HepG2 (cell line): ENCODE data around the gene TNFAIP1. TPM values are rescaled to one million over a fixed set of nuclear protein-coding genes. Genes with fewer than 3 reads are reported as not detected.

Experiments
- AHDC1 ChIP-seq: sonication (generic); formaldehyde crosslinking; IDR thresholded peaks from 2 replicates; pipeline ENCODE4 v1.5.1; 2020; ENCODE audit warnings: mild to moderate bottlenecking, missing genetic modification reagents, borderline replicate concordance
- ARID2 ChIP-seq: sonication (generic); formaldehyde crosslinking; IDR thresholded peaks from 2 replicates; pipeline ENCODE4 v1.8.1; 2022; ENCODE audit warnings: mild to moderate bottlenecking, missing genetic modification reagents, borderline replicate concordance
- ELF3 ChIP-seq: IDR thresholded peaks from 2 replicates; pipeline ENCODE4 v1.6.1; 2016; ENCODE audit warnings: missing genetic modification reagents, missing compliant biosample characterization
- ELF4 ChIP-seq: sonication (generic); formaldehyde crosslinking; IDR thresholded peaks from 2 replicates; pipeline ENCODE4 v1.5.0; 2020; ENCODE audit warnings: missing genetic modification reagents, mild to moderate bottlenecking, moderate library complexity, borderline replicate concordance
- ERF ChIP-seq: IDR thresholded peaks from 2 replicates; pipeline ENCODE4 v1.6.1; 2018; ENCODE audit warnings: missing biosample characterization, missing genetic modification reagents
- EZH2 ChIP-seq: conservative IDR thresholded peaks from 2 replicates; pipeline ENCODE4 v1.6.1; 2012; ENCODE audit warnings: mild to moderate bottlenecking, low read depth, low read length, moderate library complexity
- FOXM1 ChIP-seq: sonication (generic); formaldehyde crosslinking; IDR thresholded peaks from 2 replicates; pipeline ENCODE4 v1.5.0; 2020; ENCODE audit warnings: missing genetic modification reagents
- KAT8 ChIP-seq: IDR thresholded peaks from 2 replicates; pipeline ENCODE4 v1.6.1; 2016; ENCODE audit warnings: missing genetic modification reagents, missing compliant biosample characterization
- MTA3 ChIP-seq: sonication (generic); formaldehyde crosslinking; IDR thresholded peaks from 2 replicates; pipeline ENCODE4 v1.4.0; 2020; ENCODE audit warnings: missing genetic modification reagents
- NAIF1 ChIP-seq: sonication (generic); formaldehyde crosslinking; IDR thresholded peaks from 2 replicates; pipeline ENCODE4 v1.5.0; 2020; ENCODE audit warnings: mild to moderate bottlenecking, missing genetic modification reagents, borderline replicate concordance
- PHF5A ChIP-seq: IDR thresholded peaks from one replicate; pipeline ENCODE4 v1.6.1; 2018; ENCODE audit warnings: low read depth, missing genetic modification reagents; ENCODE audit not compliant: unreplicated experiment
- SRY ChIP-seq: sonication (generic); formaldehyde crosslinking; IDR thresholded peaks from 2 replicates; pipeline ENCODE4 v1.8.0; 2022; ENCODE audit warnings: mild to moderate bottlenecking, missing genetic modification reagents
- TRIM22 ChIP-seq: fragments of 450-650 bp; IDR thresholded peaks from 2 replicates; pipeline ENCODE4 v1.6.1; 2017
- TRIM24 ChIP-seq: sonication (generic); formaldehyde crosslinking; IDR thresholded peaks from 2 replicates; pipeline ENCODE4 v1.8.0; 2022; ENCODE audit warnings: mild to moderate bottlenecking, missing genetic modification reagents
- XRCC5 ChIP-seq: fragments of 200-400 bp; formaldehyde crosslinking; optimal IDR thresholded peaks from 2 replicates; pipeline ENCODE3; 2017; ENCODE audit warnings: mild to moderate bottlenecking, low read length
- YY1 ChIP-seq: IDR thresholded peaks from 2 replicates; pipeline ENCODE4 v1.6.1; 2011; ENCODE audit warnings: low read length, low read depth, moderate library complexity, mild to moderate bottlenecking; ENCODE audit not compliant: insufficient read depth, insufficient replicate concordance
- ZC3H4 ChIP-seq: sonication (generic); formaldehyde crosslinking; IDR thresholded peaks from 2 replicates; pipeline ENCODE4 v1.4.0; 2020; ENCODE audit warnings: missing genetic modification reagents, borderline replicate concordance
- ZFAT ChIP-seq: sonication (generic); formaldehyde crosslinking; conservative IDR thresholded peaks from 2 replicates; pipeline ENCODE4 v1.8.1; 2023; ENCODE audit warnings: missing genetic modification reagents, inconsistent platforms
- ZNF20 ChIP-seq: sonication (generic); formaldehyde crosslinking; IDR thresholded peaks from 2 replicates; pipeline ENCODE4 v1.4.0; 2020; ENCODE audit warnings: mild to moderate bottlenecking, moderate library complexity, missing genetic modification reagents
- ZNF263 ChIP-seq: sonication (generic); formaldehyde crosslinking; IDR thresholded peaks from 2 replicates; pipeline ENCODE4 v1.4.0; 2020; ENCODE audit warnings: missing genetic modification reagents
- ZNF326 ChIP-seq: sonication (generic); formaldehyde crosslinking; IDR thresholded peaks from 2 replicates; pipeline ENCODE4 v1.4.0; 2020; ENCODE audit warnings: missing genetic modification reagents, borderline replicate concordance
- ZNF383 ChIP-seq: sonication (generic); formaldehyde crosslinking; IDR thresholded peaks from 2 replicates; pipeline ENCODE4 v1.4.0; 2020; ENCODE audit warnings: missing genetic modification reagents, mild to moderate bottlenecking, borderline replicate concordance
- polyA plus RNA-seq, 8 experiments: library from polyadenylated mRNA; depleted of rRNA in 3 of 8; stranded (reverse) in 7 of 8; unstranded in 1 of 8; fragments of >200 nt; fragmentation: Illumina TruSeq in 4 of 8; extraction: Trizol in 4 of 8; gene quantifications; 2 replicates each; pipeline versions ENCODE4 v1.2.1 to v1.2.3, GENCODE V29; 2011 to 2016; ENCODE audit warnings: low read depth in 4 of 8, missing spikeins in 1 of 8, mixed read lengths in 1 of 8; ENCODE audit not compliant: insufficient read depth in 1 of 8
- total RNA-seq, 5 experiments: library from RNA; depleted of rRNA; stranded (reverse); fragments of >200 nt; fragmentation: Illumina TruSeq; extraction: Trizol; gene quantifications; 2 replicates each; pipeline ENCODE4 v1.2.3, GENCODE V29; 2016; ENCODE audit warnings: low read depth in 1 of 5
- TF ChIP-seq, protein P1 (sequence below): sonication (generic); formaldehyde crosslinking; IDR thresholded peaks from 2 replicates; pipeline ENCODE4 v1.4.0; 2020; ENCODE audit warnings: missing genetic modification reagents

Gene TNFAIP1
- total and polyA plus RNA-seq, 2 of the 13 experiments (the other 11 are each of a cell fraction or from before 2014, with no cell fraction given) = 17.5 to 40.6 TPM

GRCh38 chr17:28318759-28319597, 16.6 kb upstream of the TNFAIP1 start, which contains the start of gene TMEM97 (continued):
- TF ChIP-seq AHDC1 (no peak), XRCC5 (no peak), ZNF326 (CRISPR knock-in tag) (no peak), TRIM24 (CRISPR knock-in tag) (no peak), TRIM22 (no peak), ELF3 (CRISPR knock-in tag) (0 out of 2 replicates have a peak, but pooled peaks have one; percentile 15), SRY (CRISPR knock-in tag) (peak; percentile 93), MTA3 (no peak), ZFAT (no peak), ZNF20 (CRISPR knock-in tag) (no peak), ZNF383 (CRISPR knock-in tag) (no peak), ARID2 (CRISPR knock-in tag) (peak; percentile 93), ZC3H4 (CRISPR knock-in tag) (no peak), PHF5A (CRISPR knock-in tag) (no peak), NAIF1 (CRISPR knock-in tag) (peak; percentile 52; the same call in 1 of the 2 replicates), EZH2 (no peak), KAT8 (CRISPR knock-in tag) (peak; percentile 66), ZNF263 (peak; percentile 34), ERF (peak; percentile 46; the same call in 1 of the 2 replicates), FOXM1 (CRISPR knock-in tag) (no peak), YY1 (no peak), ELF4 (CRISPR knock-in tag) (peak; percentile 47; the same call in 1 of the 2 replicates)
- TF ChIP-seq, protein P1, sequence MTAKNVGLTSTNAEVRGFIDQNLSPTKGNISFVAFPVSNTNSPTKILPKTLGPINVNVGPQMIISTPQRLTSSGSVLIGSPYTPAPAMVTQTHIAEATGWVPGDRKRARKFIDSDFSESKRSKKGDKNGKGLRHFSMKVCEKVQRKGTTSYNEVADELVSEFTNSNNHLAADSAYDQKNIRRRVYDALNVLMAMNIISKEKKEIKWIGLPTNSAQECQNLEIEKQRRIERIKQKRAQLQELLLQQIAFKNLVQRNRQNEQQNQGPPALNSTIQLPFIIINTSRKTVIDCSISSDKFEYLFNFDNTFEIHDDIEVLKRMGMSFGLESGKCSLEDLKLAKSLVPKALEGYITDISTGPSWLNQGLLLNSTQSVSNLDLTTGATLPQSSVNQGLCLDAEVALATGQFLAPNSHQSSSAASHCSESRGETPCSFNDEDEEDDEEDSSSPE (CRISPR knock-in tag) = peak; percentile 94
